B cell (primary cell): Measurements from ENCODE around the gene DDHD1. TPM values are rescaled to one million over a fixed set of nuclear protein-coding genes. Genes with fewer than 3 reads are reported as not detected.

Experiments used
- ATAC-seq: fragments of 200-7000 bp; cut with Tn5 transposase; one replicate; pipeline ENCODE4 v1.10.0; 2021; ENCODE audit warnings: low read depth, mild to moderate bottlenecking, moderate number of reproducible peaks, moderate library complexity
- CTCF ChIA-PET: fragments of 350-600 bp; sonication (Branson Sonifier 250); formaldehyde crosslinking; loops from one replicate; lab custom pipeline; 2021; ENCODE audit warnings: antibody characterized with exemption, inconsistent platforms; lab: Charles Lee
- POLR2A ChIA-PET: fragments of 350-600 bp; sonication (Branson Sonifier 250); formaldehyde crosslinking; loops from one replicate; lab custom pipeline; 2021; ENCODE audit warnings: antibody characterized with exemption; lab: Charles Lee
- DNase-seq: peaks from one replicate; pipeline ENCODE4 v3.0.0; 2013
- H2AFZ ChIP-seq: 2 replicates; pipeline ENCODE4 v1.6.1; 2012; ENCODE audit warnings: mild to moderate bottlenecking, low read depth, low read length; ENCODE audit not compliant: insufficient read depth, poor library complexity, severe bottlenecking
- H3K27ac ChIP-seq, 2 donors: 1 replicate in 1 of 2; 2 replicates in 1 of 2; pipeline ENCODE4 v1.5.1; 2012 to 2013; ENCODE audit warnings: low read length in 2 of 2, mild to moderate bottlenecking in 2 of 2, moderate library complexity in 1 of 2
- H3K27me3 ChIP-seq, 4 experiments: fragments of 200-600 bp in 1 of 4; sonication (generic) in 1 of 4; replicated peaks in 1 of 4; 1 replicate in 2 of 4; 2 replicates in 2 of 4; pipeline versions ENCODE4 v1.6.1 to v1.7.0; 2013 to 2016; ENCODE audit warnings: low read length in 3 of 4, mild to moderate bottlenecking in 2 of 4, mixed read lengths in 1 of 4, moderate library complexity in 1 of 4; ENCODE audit not compliant: insufficient read depth in 4 of 4, control insufficient read depth in 3 of 4; ENCODE audit errors: control extremely low read depth in 1 of 4
- H3K36me3 ChIP-seq, 2 experiments: replicated peaks in 1 of 2; 1 replicate in 1 of 2; 2 replicates in 1 of 2; pipeline versions ENCODE4 v1.6.1 to v1.7.1; 2013; ENCODE audit warnings: low read length in 1 of 2; ENCODE audit not compliant: insufficient read depth in 2 of 2, control insufficient read depth in 1 of 2; ENCODE audit errors: control extremely low read depth in 1 of 2, extremely low read depth in 1 of 2
- H3K4me1 ChIP-seq, 2 donors: fragments of 200-600 bp in 1 of 2; sonication (generic) in 1 of 2; 1 replicate in 1 of 2; 2 replicates in 1 of 2; pipeline versions ENCODE4 v1.5.1 to v1.6.1; 2013 to 2017; ENCODE audit warnings: low read length in 2 of 2; ENCODE audit not compliant: control insufficient read depth in 2 of 2, insufficient read depth in 2 of 2
- H3K4me2 ChIP-seq: replicated peaks from 2 replicates; pipeline ENCODE3; 2012; ENCODE audit warnings: mild to moderate bottlenecking, low read depth, low read length; ENCODE audit not compliant: poor library complexity, severe bottlenecking
- H3K4me3 ChIP-seq, 5 experiments: fragments of 200-600 bp in 1 of 5; sonication (generic) in 1 of 5; 1 replicate in 3 of 5; 2 replicates in 2 of 5; pipeline versions ENCODE4 v1.5.1 to v1.7.0; 2011 to 2016; ENCODE audit warnings: low read length in 4 of 5, mild to moderate bottlenecking in 4 of 5, low read depth in 2 of 5, control low read depth in 1 of 5, moderate library complexity in 1 of 5; ENCODE audit not compliant: insufficient read depth in 1 of 5; ENCODE audit errors: control extremely low read depth in 1 of 5, extremely low read depth in 1 of 5
- H3K79me2 ChIP-seq: fragments of 200-600 bp; sonication (generic); one replicate; pipeline ENCODE4 v1.6.0; 2016; ENCODE audit warnings: low read length; ENCODE audit not compliant: control insufficient read depth, insufficient read depth
- H3K9ac ChIP-seq: fragments of 200-600 bp; sonication (generic); 2 replicates; pipeline ENCODE4 v1.6.1; 2017; ENCODE audit warnings: mild to moderate bottlenecking, low read length, moderate library complexity
- H3K9me3 ChIP-seq, 3 donors: one replicate each; pipeline versions ENCODE4 v1.6.1 to v1.7.1; 2013; ENCODE audit warnings: low read length in 2 of 3; ENCODE audit not compliant: control insufficient read depth in 2 of 3, insufficient read depth in 1 of 3; ENCODE audit errors: control extremely low read depth in 1 of 3
- H4K20me1 ChIP-seq: 2 replicates; pipeline ENCODE4 v1.6.0; 2012; ENCODE audit warnings: mild to moderate bottlenecking, low read length; ENCODE audit not compliant: insufficient read depth, control insufficient read depth, poor library complexity, severe bottlenecking
- H3K27ac Mint-ChIP-seq: one replicate; pipeline ENCODE4 v1.8.0; 2021; ENCODE audit warnings: mixed read lengths
- H3K27me3 Mint-ChIP-seq: one replicate; pipeline ENCODE4 v1.8.0; 2021; ENCODE audit warnings: mixed read lengths
- H3K4me1 Mint-ChIP-seq: one replicate; pipeline ENCODE4 v1.8.0; 2021; ENCODE audit warnings: mixed read lengths
- H3K4me3 Mint-ChIP-seq: one replicate; pipeline ENCODE4 v1.8.0; 2021; ENCODE audit warnings: mixed read lengths
- H3K9me3 Mint-ChIP-seq: one replicate; pipeline ENCODE4 v1.8.0; 2022; ENCODE audit warnings: mixed read lengths; ENCODE audit not compliant: insufficient read depth
- CTCF ChIP-seq: fragments of 200-600 bp; IDR thresholded peaks from one replicate; pipeline ENCODE4 v1.8.0; 2022; ENCODE audit warnings: antibody characterized with exemption, mild to moderate bottlenecking
- EZH2 ChIP-seq: IDR thresholded peaks from 2 replicates; pipeline ENCODE4 v1.6.1; 2012; ENCODE audit warnings: borderline replicate concordance, low read depth, mild to moderate bottlenecking, moderate library complexity, low read length; ENCODE audit not compliant: insufficient read depth, poor library complexity, severe bottlenecking
- WGBS: methylation state at CpG from one replicate; pipeline ENCODE4 v1.1.5; 2013; ENCODE audit warnings: missing lambda C conversion rate; ENCODE audit not compliant: insufficient coverage; 5-methylcytosine and 5-hydroxymethylcytosine counted together
- intact Hi-C: fragments of 100-400 bp; cut with micrococcal nuclease; formaldehyde crosslinking; loops from one replicate; pipeline ENCODE4 v1.10.0; 2022
- polyA plus RNA-seq: library from polyadenylated mRNA; depleted of rRNA; stranded (reverse); fragments of >200 nt; gene quantifications from 2 replicates; pipeline ENCODE4 v1.2.3, GENCODE V29; 2012
- total RNA-seq, 2 donors: library from RNA; stranded (reverse); fragments of 120-200 nt in 1 of 2; gene quantifications; 1 replicate in 1 of 2; 2 replicates in 1 of 2; pipeline versions ENCODE4 v1.2.3 to v1.2.4, GENCODE V29; 2013 to 2022

DDHD1 gene
- total and polyA plus RNA-seq, 2 donors (not counting 1 experiment from before 2014, with no cell fraction given), result 7.1 to 75.4 TPM

GRCh38 chr14:53190938-53191337, 37.8 kb upstream of the DDHD1 start:
- ChIA-PET POLR2A (no interaction called here), CTCF (interaction anchor here (0.7 kb wide), 1 partner anchor 36 kb away, joined by 3 read pairs; no protein-coding TSS in a partner anchor)
- H3K4me1 Mint-ChIP-seq, result no peaks in the 10 kb centered on the region
- no peak overlapping the region for H3K27ac Mint-ChIP-seq
- H3K9me3 Mint-ChIP-seq, result no peaks in the 10 kb centered on the region
- no peak overlapping the region for H3K27ac ChIP-seq
- H3K4me3 ChIP-seq, result no peak overlapping the region
- no peak overlapping the region for H2AFZ ChIP-seq
- 75% methylated on average over 1 of the region's 2 CpGs for WGBS
- H3K9ac ChIP-seq, result no peak overlapping the region
- H3K4me2 ChIP-seq, result no peak overlapping the region
- H3K27me3 ChIP-seq, result no peaks in the 10 kb centered on the region
- ATAC-seq (no peak), DNase-seq (no peak)
- H3K79me2 ChIP-seq, result no peaks in the 10 kb centered on the region
- intact Hi-C loops, result no loop called here
- H4K20me1 ChIP-seq, result no peaks in the 10 kb centered on the region
- H3K4me1 ChIP-seq, result no peaks in the 10 kb centered on the region
- H3K36me3 ChIP-seq, result no peaks in the 10 kb centered on the region
- TF ChIP-seq CTCF (no peak), EZH2 (no peak)
- no peak overlapping the region for H3K4me3 Mint-ChIP-seq
- H3K9me3 ChIP-seq, result no peaks in the 10 kb centered on the region
- no peaks in the 10 kb centered on the region for H3K27me3 Mint-ChIP-seq

DNA sequence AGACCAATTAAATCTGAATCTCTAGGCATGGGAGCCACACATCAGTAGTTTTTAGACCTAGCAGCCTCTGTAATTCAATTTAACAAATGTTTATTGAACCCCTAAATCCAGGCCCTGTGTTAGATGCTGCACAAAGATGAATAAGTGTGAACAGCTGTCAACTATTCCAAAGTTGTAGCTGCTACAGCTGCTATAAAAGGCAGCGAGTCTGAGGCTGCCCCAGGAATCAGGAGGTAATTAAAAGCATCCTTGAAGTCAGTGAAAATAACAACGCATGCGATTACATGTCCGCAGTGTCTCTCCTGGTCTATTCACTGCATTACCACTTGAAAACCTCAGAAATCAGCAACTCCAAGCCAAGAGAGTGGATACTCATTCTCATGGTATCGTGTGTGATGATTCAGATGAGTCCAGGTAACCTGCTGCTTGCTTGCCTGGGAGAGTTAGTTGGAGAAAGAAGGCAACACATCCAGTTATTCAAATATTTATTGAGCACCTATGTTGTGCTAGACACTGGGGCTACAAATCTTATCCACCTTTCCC, 34.9 kb upstream of the DDHD1 start:
- no peak overlapping the region for H3K27ac Mint-ChIP-seq
- TF ChIP-seq EZH2 (no peak), CTCF (no peak)
- H3K79me2 ChIP-seq, result no peaks in the 10 kb centered on the region
- DNase-seq, result no peak
- no peaks in the 10 kb centered on the region for H3K27me3 Mint-ChIP-seq
- H3K9me3 ChIP-seq, result no peaks in the 10 kb centered on the region
- no peak for ATAC-seq
- H3K4me1 Mint-ChIP-seq, result no peaks in the 10 kb centered on the region
- H3K4me1 ChIP-seq, result no peaks in the 10 kb centered on the region
- POLR2A ChIA-PET, result no interaction called here
- CTCF ChIA-PET, result no interaction called here
- H3K4me3 Mint-ChIP-seq, result no peak overlapping the region
- no peaks in the 10 kb centered on the region for H3K36me3 ChIP-seq
- H3K4me2 ChIP-seq, result no peak overlapping the region
- no peak overlapping the region for H2AFZ ChIP-seq
- no peaks in the 10 kb centered on the region for H3K27me3 ChIP-seq
- H3K9ac ChIP-seq, result no peak overlapping the region
- no peaks in the 10 kb centered on the region for H3K9me3 Mint-ChIP-seq
- intact Hi-C loops, result no loop called here
- H3K4me3 ChIP-seq, result no peak overlapping the region
- WGBS, result 90% methylated on average over 3 of the region's 5 CpGs
- H3K27ac ChIP-seq, result no peak overlapping the region
- no peaks in the 10 kb centered on the region for H4K20me1 ChIP-seq
